Lung (tissue), 12 donors: ENCODE data around the gene HAP1. TPM values are rescaled to one million over a fixed set of nuclear protein-coding genes. Genes with fewer than 3 reads are reported as not detected.

Source experiments
- ATAC-seq: fragments of 200-7000 bp; cut with Tn5 transposase; one replicate; pipeline ENCODE4 v1.9.1; 2020; ENCODE audit warnings: moderate number of reproducible peaks; ENCODE audit not compliant: insufficient read depth, low FRiP score
- DNase-seq, 3 donors: peaks; one replicate each; pipeline ENCODE4 v3.0.0-alpha.2; 2013 to 2017
- H3K27ac ChIP-seq, 2 donors: one replicate each; pipeline ENCODE4 v1.5.1; 2013; ENCODE audit warnings: mild to moderate bottlenecking in 2 of 2, moderate library complexity in 2 of 2, control low read depth in 1 of 2, inconsistent platforms in 1 of 2, low read depth in 1 of 2, low read length in 1 of 2
- H3K27me3 ChIP-seq, 3 donors: one replicate each; pipeline ENCODE4 v1.5.1; 2013; ENCODE audit warnings: low read length in 2 of 3; ENCODE audit not compliant: control insufficient read depth in 3 of 3, insufficient read depth in 3 of 3
- H3K36me3 ChIP-seq, 4 donors: one replicate each; pipeline ENCODE4 v1.5.1; 2013; ENCODE audit warnings: low read length in 4 of 4, mild to moderate bottlenecking in 1 of 4, moderate library complexity in 1 of 4; ENCODE audit not compliant: control insufficient read depth in 4 of 4, insufficient read depth in 4 of 4
- H3K4me1 ChIP-seq, 5 donors: one replicate each; pipeline ENCODE4 v1.5.1; 2013; ENCODE audit warnings: low read length in 5 of 5, mild to moderate bottlenecking in 2 of 5, moderate library complexity in 1 of 5; ENCODE audit not compliant: control insufficient read depth in 5 of 5, insufficient read depth in 5 of 5
- H3K4me3 ChIP-seq: one replicate; pipeline ENCODE4 v1.5.1; 2013; ENCODE audit warnings: mild to moderate bottlenecking, control low read depth, moderate library complexity
- H3K9ac ChIP-seq, 2 donors: one replicate each; pipeline ENCODE4 v1.5.1; 2013; ENCODE audit warnings: low read length in 2 of 2, control low read depth in 1 of 2; ENCODE audit not compliant: insufficient read depth in 1 of 2
- H3K9me3 ChIP-seq, 4 donors: one replicate each; pipeline ENCODE4 v1.5.1; 2013; ENCODE audit warnings: low read length in 3 of 4, mild to moderate bottlenecking in 1 of 4, moderate library complexity in 1 of 4; ENCODE audit not compliant: control insufficient read depth in 4 of 4, insufficient read depth in 3 of 4
- WGBS, 2 donors: extraction: QIAGEN DNeasy Blood & Tissue Kit; methylation state at CpG; one replicate each; pipeline ENCODE4 v1.1.7; 2013; 5-methylcytosine and 5-hydroxymethylcytosine counted together
- polyA plus RNA-seq, 2 donors: library from polyadenylated mRNA; stranded (reverse); fragments of 200-250 nt; gene quantifications; one replicate each; pipeline ENCODE4 v1.2.1, GENCODE V29; 2013
- total RNA-seq, 2 donors: library from RNA; depleted of rRNA in 1 of 2; stranded (reverse); fragments of >200 nt in 1 of 2; gene quantifications; one replicate each; pipeline ENCODE4 v1.2.1, GENCODE V29; 2014 to 2021
- TF ChIP-seq, protein P1 (sequence below): IDR thresholded peaks from 2 replicates; pipeline ENCODE4 v1.5.1; 2012; ENCODE audit warnings: mild to moderate bottlenecking; ENCODE audit errors: control extremely low read depth, extremely low read depth
- donor health status: control.
- donor health status: control.
- donor health status: Bipolar disorder and iron deficiency.
- donor health status: healthy.
- donor health status: DM: yes; HTN: yes; CAD: no.

HAP1 gene
- total and polyA plus RNA-seq, 4 donors, result 0.07 to 0.57 (median 0.24) TPM

DNA sequence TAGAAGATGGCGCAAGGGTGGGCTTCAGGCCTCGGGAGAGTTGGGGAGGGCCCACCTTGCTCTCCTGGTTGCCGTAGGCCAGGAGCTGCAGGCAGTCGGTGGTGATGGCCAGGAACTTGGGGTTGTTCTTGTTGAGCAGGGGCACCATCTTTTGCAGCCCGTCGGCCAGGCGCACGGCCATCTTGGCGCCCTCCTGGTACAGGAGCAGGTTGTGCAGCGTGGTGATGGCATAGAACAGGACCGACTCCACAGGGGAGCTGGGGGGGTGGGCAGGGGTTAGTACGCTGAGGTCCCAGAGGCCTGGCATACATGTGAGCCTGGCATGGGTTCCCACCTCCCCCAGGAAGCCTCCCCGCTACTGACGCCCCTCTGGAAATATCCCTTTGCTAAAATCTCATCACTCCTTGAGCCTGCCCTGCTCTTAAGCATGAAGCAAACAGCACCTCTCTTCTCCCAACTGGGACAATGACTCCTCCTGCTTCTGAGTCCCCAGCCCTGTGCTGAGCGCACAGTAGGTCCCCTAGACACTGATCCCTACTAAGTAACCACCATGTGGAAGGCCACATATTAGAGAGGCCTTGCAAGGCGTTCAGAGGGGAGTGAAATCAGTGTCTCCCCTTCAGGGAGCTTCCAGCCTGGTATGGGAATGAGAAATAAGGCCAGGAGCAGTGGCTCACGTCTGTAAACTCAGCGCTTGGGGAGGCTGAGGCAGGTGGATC lies 33.0 kb upstream of the HAP1 start:
- ATAC-seq (no peak), DNase-seq (no peak)
- H3K27me3 ChIP-seq, result no peaks in the 10 kb centered on the region
- TF ChIP-seq, protein P1, sequence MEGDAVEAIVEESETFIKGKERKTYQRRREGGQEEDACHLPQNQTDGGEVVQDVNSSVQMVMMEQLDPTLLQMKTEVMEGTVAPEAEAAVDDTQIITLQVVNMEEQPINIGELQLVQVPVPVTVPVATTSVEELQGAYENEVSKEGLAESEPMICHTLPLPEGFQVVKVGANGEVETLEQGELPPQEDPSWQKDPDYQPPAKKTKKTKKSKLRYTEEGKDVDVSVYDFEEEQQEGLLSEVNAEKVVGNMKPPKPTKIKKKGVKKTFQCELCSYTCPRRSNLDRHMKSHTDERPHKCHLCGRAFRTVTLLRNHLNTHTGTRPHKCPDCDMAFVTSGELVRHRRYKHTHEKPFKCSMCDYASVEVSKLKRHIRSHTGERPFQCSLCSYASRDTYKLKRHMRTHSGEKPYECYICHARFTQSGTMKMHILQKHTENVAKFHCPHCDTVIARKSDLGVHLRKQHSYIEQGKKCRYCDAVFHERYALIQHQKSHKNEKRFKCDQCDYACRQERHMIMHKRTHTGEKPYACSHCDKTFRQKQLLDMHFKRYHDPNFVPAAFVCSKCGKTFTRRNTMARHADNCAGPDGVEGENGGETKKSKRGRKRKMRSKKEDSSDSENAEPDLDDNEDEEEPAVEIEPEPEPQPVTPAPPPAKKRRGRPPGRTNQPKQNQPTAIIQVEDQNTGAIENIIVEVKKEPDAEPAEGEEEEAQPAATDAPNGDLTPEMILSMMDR, result no peak
- H3K9ac ChIP-seq, result no peak overlapping the region
- H3K9me3 ChIP-seq, result no peaks in the 10 kb centered on the region
- peaks cover 13 to 65% (median 35%) of the 10 kb centered on the region in 4 donors for H3K36me3 ChIP-seq
- H3K4me1 ChIP-seq, result peaks cover 0 to 7% (median 2%) of the 10 kb centered on the region in 5 donors
- WGBS, 2 donors, result 94 to 96% methylated on average over 18 of the region's 18 CpGs
- no peak overlapping the region for H3K27ac ChIP-seq
- no peak overlapping the region for H3K4me3 ChIP-seq

DNA sequence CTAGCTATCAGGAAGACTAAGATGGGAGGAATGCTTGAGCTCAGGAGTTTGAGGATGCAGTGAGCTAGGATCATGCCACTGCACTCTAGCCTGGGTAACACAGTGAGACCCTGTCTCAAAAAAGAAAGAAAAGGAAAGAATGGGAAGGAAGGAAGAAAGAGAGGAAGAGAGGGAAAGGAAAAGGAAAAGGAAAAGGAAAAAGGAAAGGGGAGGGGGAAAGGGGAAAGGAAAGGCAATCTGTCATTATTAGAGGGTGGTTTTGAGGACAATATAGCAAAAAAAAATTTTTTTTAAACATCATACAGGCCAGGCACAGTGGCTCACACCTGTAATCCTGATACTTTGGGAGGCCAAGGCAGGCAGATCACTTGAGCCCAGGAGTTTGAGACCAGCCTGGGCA lies 31.7 kb upstream of the HAP1 start:
- Histone ChIP-seq H3K27ac (no peak overlapping the region), H3K4me3 (no peak overlapping the region), H3K27me3 (no peaks in the 10 kb centered on the region), H3K4me1 (no peaks in the 10 kb centered on the region), H3K9ac (no peak overlapping the region), H3K36me3 (peaks cover 9 to 58% (median 36%) of the 10 kb centered on the region in 4 donors), H3K9me3 (no peaks in the 10 kb centered on the region)
- ATAC-seq (no peak), DNase-seq (no peak)
- TF ChIP-seq, protein P1, result no peak

DNA sequence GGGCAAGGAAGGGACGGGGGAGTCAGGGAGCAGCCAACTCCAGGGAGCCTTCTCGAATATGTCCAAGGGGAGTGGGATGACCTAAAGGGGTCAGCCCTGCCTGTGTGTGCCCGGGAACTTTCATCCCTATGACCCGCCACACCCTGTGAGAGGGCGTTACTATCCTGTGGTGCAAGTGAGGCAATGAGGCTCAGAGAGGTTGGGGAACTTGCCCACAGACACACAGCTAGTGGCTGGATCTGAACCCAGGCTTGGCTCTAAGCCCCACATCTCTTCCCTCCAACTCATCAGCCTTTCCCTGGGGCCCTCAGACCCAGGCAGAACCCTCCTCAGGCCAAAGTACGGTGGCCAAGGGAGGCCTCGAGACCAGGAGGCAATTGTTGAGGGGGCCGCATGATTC lies 28.9 kb upstream of the HAP1 start:
- DNase-seq (no peak), ATAC-seq (no peak)
- no peak overlapping the region for H3K9ac ChIP-seq
- TF ChIP-seq, protein P1, result no peak
- H3K4me3 ChIP-seq, result no peak overlapping the region
- WGBS, 2 donors, result 92 to 95% methylated on average over 8 of the region's 8 CpGs
- no peaks in the 10 kb centered on the region for H3K9me3 ChIP-seq
- H3K27ac ChIP-seq, result no peak overlapping the region
- H3K27me3 ChIP-seq, result no peaks in the 10 kb centered on the region
- H3K4me1 ChIP-seq, result no peaks in the 10 kb centered on the region
- peaks cover 12 to 53% (median 37%) of the 10 kb centered on the region in 4 donors for H3K36me3 ChIP-seq

DNA sequence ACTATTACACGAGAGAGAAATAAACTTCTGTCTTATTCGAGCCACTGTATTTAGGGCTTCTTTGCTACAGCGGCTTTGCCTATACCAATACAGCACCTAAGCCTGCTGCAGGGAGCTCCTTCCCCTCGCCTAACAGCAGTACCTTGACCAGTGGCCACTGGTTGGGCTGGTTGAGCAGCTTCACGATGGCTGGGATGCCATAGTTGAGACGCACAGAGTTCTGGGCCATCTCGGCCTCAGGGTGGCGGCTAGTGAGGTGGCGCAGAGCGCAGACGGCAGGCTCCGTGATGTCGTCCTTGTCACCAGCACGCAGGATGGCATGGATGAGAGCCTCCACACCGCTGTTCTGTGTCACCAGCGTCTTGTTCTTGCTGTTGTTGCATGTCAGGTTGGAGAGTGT lies 28.4 kb upstream of the HAP1 start:
- no peaks in the 10 kb centered on the region for H3K27me3 ChIP-seq
- ATAC-seq (no peak), DNase-seq (no peak)
- no peak overlapping the region for H3K27ac ChIP-seq
- no peak overlapping the region for H3K9ac ChIP-seq
- H3K4me1 ChIP-seq, result no peaks in the 10 kb centered on the region
- no peaks in the 10 kb centered on the region for H3K9me3 ChIP-seq
- no peak overlapping the region for H3K4me3 ChIP-seq
- TF ChIP-seq, protein P1, result no peak
- H3K36me3 ChIP-seq, result peaks cover 15 to 55% (median 39%) of the 10 kb centered on the region in 4 donors
- WGBS, 2 donors, result 95 to 97% methylated on average over 16 of the region's 16 CpGs
